Mammary epithelial cell (primary cell): Measurements from ENCODE around the gene CFAP43.

Experiments used
- EZH2 ChIP-seq: IDR thresholded peaks from 2 replicates; pipeline ENCODE4 v1.6.1; 2012; ENCODE audit warnings: low read length, inconsistent platforms, borderline replicate concordance
- TF ChIP-seq, protein P1 (sequence below), 2 donors: IDR thresholded peaks in 1 of 2; conservative IDR thresholded peaks in 1 of 2; 2 replicates each; pipeline ENCODE4 v1.5.1; 2011 to 2012; ENCODE audit warnings: inconsistent platforms in 2 of 2, low read length in 2 of 2, mild to moderate bottlenecking in 2 of 2, control low read depth in 1 of 2, low read depth in 1 of 2; ENCODE audit not compliant: insufficient read depth in 1 of 2; ENCODE audit errors: extremely low read depth in 1 of 2

DNA sequence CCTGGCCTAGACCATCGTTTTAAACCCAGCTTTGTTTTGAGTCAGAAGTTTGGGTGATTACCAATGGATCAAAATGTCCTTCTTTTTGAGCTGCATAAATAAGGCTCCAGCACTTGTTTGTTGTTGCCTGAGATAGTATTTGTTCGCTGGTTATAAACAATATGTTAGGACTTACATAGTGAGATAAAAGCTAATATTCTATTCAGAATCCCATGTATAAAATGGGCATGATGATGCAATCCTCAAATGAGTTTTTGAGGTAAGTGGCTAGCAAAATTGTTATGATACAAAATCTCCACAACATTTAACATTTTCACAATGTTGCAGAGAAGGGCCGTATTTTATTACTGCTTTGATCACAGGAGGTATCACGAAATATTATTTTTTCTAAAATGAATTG lies 48.5 kb downstream of the CFAP43 start:
- TF ChIP-seq, protein P1, sequence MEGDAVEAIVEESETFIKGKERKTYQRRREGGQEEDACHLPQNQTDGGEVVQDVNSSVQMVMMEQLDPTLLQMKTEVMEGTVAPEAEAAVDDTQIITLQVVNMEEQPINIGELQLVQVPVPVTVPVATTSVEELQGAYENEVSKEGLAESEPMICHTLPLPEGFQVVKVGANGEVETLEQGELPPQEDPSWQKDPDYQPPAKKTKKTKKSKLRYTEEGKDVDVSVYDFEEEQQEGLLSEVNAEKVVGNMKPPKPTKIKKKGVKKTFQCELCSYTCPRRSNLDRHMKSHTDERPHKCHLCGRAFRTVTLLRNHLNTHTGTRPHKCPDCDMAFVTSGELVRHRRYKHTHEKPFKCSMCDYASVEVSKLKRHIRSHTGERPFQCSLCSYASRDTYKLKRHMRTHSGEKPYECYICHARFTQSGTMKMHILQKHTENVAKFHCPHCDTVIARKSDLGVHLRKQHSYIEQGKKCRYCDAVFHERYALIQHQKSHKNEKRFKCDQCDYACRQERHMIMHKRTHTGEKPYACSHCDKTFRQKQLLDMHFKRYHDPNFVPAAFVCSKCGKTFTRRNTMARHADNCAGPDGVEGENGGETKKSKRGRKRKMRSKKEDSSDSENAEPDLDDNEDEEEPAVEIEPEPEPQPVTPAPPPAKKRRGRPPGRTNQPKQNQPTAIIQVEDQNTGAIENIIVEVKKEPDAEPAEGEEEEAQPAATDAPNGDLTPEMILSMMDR (conservative IDR thresholded peaks at IDR 0.05 in 1 of 2, IDR thresholded peaks at IDR 0.05 in 1 of 2; ENCODE audit: extremely low read depth in 1 of 2, insufficient read depth in 1 of 2, low read depth in 1 of 2, low read length in 2 of 2), result no peak
- TF ChIP-seq EZH2, result no peak
